Spleen (tissue), 7 donors: Measurements from ENCODE around the gene AKT2.

Source experiments
- CTCF ChIP-seq, 11 experiments: fragments of 200-600 bp in 7 of 11; fragments of 450-650 bp in 4 of 11; sonication (generic) in 4 of 11; IDR thresholded peaks in 8 of 11; conservative IDR thresholded peaks in 3 of 11; 1 replicate in 7 of 11; 2 replicates in 4 of 11; pipeline versions ENCODE4 v1.4.0 to v1.8.0; 2016 to 2021; ENCODE audit warnings: antibody characterized with exemption in 11 of 11, inconsistent platforms in 4 of 11, mild to moderate bottlenecking in 1 of 11
- POLR2A ChIP-seq, 3 donors: fragments of 450-650 bp; IDR thresholded peaks; one replicate each; pipeline ENCODE4 v1.5.1; 2017; ENCODE audit warnings: antibody characterized with exemption in 3 of 3, mild to moderate bottlenecking in 1 of 3
- POLR2AphosphoS5 ChIP-seq, 3 donors: sonication (generic); formaldehyde crosslinking; IDR thresholded peaks; one replicate each; pipeline ENCODE4 v1.5.1; 2017; ENCODE audit warnings: antibody characterized with exemption in 3 of 3
- donor health status: DM: no; HTN: no; CAD: no; lungs with moderate emphysema.
- donor health status: DM: no; HTN: no; CAD: no.
- donor health status: DM: no; HTN: no; CAD: no.

- no peak for TF ChIP-seq POLR2A (IDR thresholded peaks at IDR 0.05)
- TF ChIP-seq CTCF (IDR thresholded peaks at IDR 0.05 in 8 of 11, conservative IDR thresholded peaks at IDR 0.05 in 3 of 11): no peak
- TF ChIP-seq POLR2AphosphoS5 (IDR thresholded peaks at IDR 0.05): no peak
Measured at GRCh38 chr19:40261631-40262030, 23.5 kb downstream of the AKT2 start.
